Liver (tissue), 3 donors: Measurements from ENCODE around the gene GREB1L.

Source experiments
- ATF3 ChIP-seq: IDR thresholded peaks from 2 replicates; pipeline ENCODE4 v1.6.1; 2016; ENCODE audit warnings: antibody characterized with exemption
- CTCF ChIP-seq: fragments of 150-350 bp; IDR thresholded peaks from 2 replicates; pipeline ENCODE4 v1.5.1; 2017; ENCODE audit warnings: improper control_type of control experiment, low read depth, low read length; ENCODE audit not compliant: missing input control
- EGR1 ChIP-seq, 2 donors: IDR thresholded peaks; 2 replicates each; pipeline ENCODE4 v1.6.1; 2016 to 2018; ENCODE audit warnings: antibody characterized with exemption in 2 of 2, low read depth in 2 of 2
- GABPA ChIP-seq, 2 donors: IDR thresholded peaks in 1 of 2; conservative IDR thresholded peaks in 1 of 2; 2 replicates each; pipeline ENCODE4 v1.6.1; 2016; ENCODE audit warnings: antibody characterized with exemption in 2 of 2, mild to moderate bottlenecking in 1 of 2, moderate library complexity in 1 of 2
- HNF4G ChIP-seq: IDR thresholded peaks from 2 replicates; pipeline ENCODE4 v1.6.1; 2016; ENCODE audit warnings: antibody characterized with exemption
- JUND ChIP-seq, 2 donors: IDR thresholded peaks; 2 replicates each; pipeline ENCODE4 v1.6.1; 2016; ENCODE audit warnings: antibody characterized with exemption in 2 of 2
- MAX ChIP-seq: IDR thresholded peaks from 2 replicates; pipeline ENCODE4 v1.6.1; 2016; ENCODE audit warnings: antibody characterized with exemption
- RAD21 ChIP-seq, 2 donors: IDR thresholded peaks; 2 replicates each; pipeline ENCODE4 v1.6.1; 2016; ENCODE audit warnings: antibody characterized with exemption in 2 of 2, mild to moderate bottlenecking in 2 of 2
- REST ChIP-seq: IDR thresholded peaks from 2 replicates; pipeline ENCODE4 v1.6.1; 2016; ENCODE audit warnings: antibody characterized with exemption, mild to moderate bottlenecking
- RXRA ChIP-seq, 2 donors: IDR thresholded peaks; 2 replicates each; pipeline ENCODE4 v1.6.1; 2017 to 2018; ENCODE audit warnings: antibody characterized with exemption in 2 of 2, mild to moderate bottlenecking in 1 of 2
- SP1 ChIP-seq: IDR thresholded peaks from 2 replicates; pipeline ENCODE4 v1.6.1; 2018; ENCODE audit warnings: antibody characterized with exemption, mild to moderate bottlenecking
- TAF1 ChIP-seq: conservative IDR thresholded peaks from 2 replicates; pipeline ENCODE4 v1.6.1; 2016; ENCODE audit warnings: antibody characterized with exemption, mild to moderate bottlenecking
- YY1 ChIP-seq: IDR thresholded peaks from 2 replicates; pipeline ENCODE4 v1.6.1; 2016; ENCODE audit warnings: antibody characterized with exemption, mild to moderate bottlenecking
- ZBTB33 ChIP-seq: IDR thresholded peaks from 2 replicates; pipeline ENCODE4 v1.6.1; 2016; ENCODE audit warnings: antibody characterized with exemption
- donor health status: healthy.
- donor health status: healthy.

GRCh38 chr18:21557607-21558253 lies 315.7 kb downstream of the GREB1L start:
- TF ChIP-seq MAX, result peak; percentile 66
- no peak for TF ChIP-seq CTCF
- TF ChIP-seq EGR1 (IDR thresholded peaks at IDR 0.05; ENCODE audit: low read depth in 2 of 2), result no peak
- TF ChIP-seq YY1, result peak; percentile 42
- TF ChIP-seq HNF4G, result no peak
- no peak for TF ChIP-seq TAF1
- TF ChIP-seq REST, result peak; percentile 21
- no peak for TF ChIP-seq GABPA (IDR thresholded peaks at IDR 0.05 in 1 of 2, conservative IDR thresholded peaks at IDR 0.05 in 1 of 2)
- no peak for TF ChIP-seq RAD21 (IDR thresholded peaks at IDR 0.05)
- no peak for TF ChIP-seq SP1
- peak in 1 of 2 donors; percentile 34 for TF ChIP-seq RXRA (IDR thresholded peaks at IDR 0.05)
- peak; percentile 80 for TF ChIP-seq ATF3
- TF ChIP-seq JUND (IDR thresholded peaks at IDR 0.05), result no peak
- TF ChIP-seq ZBTB33, result no peak
